Ecto neural progenitor cell (in vitro differentiated cells): ENCODE data around the gene CBFA2T3.

Experiments used
- DNase-seq: peaks from one replicate; pipeline ENCODE4 v3.0.0-alpha.2; 2018; ENCODE audit warnings: low spot score

Gene CBFA2T3

GRCh38 chr16:88976366-88977017 lies 515 bp downstream of the CBFA2T3 start:
- no peak for DNase-seq

DNA sequence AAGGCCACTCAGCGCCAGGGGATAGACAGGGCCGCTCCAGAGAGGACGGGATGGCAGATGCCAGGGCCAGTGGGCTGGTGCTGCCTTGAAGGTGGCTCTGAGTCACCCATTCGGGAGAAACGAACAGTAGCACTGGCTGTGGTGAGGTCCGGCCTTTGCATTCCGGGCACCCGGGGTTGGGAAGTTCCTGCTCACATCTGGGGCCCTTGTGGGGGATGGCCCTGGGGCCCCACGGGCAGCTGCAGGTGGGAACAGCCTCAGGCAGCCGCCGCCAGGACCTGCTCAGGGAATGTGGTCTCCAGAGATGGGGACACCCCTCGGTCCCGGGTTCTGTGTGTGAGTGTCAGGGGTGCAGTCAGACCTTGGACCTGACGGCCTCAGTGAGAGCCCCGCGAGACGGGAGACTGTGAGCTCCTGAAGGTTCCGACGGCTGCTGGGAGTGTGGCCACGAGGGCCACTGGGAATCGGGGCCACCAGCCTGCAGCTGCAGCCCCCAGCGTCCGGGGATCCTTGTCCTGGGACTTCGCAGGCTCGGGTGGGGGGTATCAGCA lies 1.4 kb downstream of the CBFA2T3 start:
- DNase-seq: no peak

DNA sequence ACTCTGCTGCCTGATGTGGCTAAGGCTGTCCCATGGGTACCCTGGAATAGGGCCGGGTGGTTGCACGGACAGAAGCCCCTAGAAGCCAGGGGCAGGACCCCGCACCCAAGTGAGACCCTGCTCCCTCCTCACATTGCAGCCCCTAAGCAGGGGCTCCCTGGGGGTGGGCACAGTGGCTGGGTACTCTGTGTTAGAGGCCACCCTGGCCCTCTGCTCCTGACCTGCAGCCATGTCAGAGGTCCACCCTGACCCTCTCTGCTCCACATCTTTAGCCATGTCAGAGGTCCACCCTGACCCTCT lies 2.1 kb downstream of the CBFA2T3 start:
- no peak for DNase-seq

DNA sequence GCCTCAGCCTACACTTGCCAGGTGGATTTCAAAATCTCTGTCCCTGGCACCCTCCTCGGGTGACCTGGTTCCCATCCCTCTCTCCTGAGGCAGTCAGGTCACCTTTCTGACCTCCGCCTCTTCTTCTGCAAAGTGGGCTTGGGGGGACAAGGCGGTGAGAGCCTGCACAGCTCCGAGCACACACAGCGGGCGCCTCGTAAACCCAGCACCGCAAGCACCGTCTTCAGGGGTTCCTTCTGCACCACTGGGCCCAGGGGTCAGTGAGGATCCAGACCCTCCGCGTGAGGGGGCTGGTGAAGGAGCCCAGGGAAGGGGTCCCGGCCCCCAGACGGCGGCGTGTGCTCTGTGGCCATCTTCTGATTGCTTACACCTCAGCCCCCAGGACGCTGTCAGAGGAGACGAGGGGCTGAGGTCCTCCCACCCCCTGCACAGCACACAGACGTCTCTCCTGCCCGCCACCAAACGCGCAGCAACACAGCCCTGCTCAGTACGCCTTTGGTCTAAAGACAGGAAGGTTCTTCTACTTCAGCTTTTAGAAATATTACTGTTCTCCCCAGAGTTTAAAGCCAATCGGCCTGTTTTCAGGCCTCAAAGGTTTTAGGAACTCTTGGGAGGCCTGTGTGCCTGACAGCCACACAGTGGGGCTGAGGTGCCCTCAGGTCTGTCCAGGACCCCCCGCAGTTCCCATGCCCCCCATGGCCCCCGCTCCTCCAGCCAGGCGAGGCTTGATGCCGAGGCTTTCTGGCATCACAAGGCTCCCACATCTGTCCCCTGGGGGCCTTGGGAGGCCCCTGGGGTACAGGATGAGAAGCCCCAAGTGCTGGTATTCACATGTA lies 2.7 kb downstream of the CBFA2T3 start:
- no peak for DNase-seq

GRCh38 chr16:88973415-88974050 lies 3.5 kb downstream of the CBFA2T3 start:
- no peak for DNase-seq

GRCh38 chr16:88973007-88973410 lies 4.0 kb downstream of the CBFA2T3 start:
- no peak for DNase-seq

DNA sequence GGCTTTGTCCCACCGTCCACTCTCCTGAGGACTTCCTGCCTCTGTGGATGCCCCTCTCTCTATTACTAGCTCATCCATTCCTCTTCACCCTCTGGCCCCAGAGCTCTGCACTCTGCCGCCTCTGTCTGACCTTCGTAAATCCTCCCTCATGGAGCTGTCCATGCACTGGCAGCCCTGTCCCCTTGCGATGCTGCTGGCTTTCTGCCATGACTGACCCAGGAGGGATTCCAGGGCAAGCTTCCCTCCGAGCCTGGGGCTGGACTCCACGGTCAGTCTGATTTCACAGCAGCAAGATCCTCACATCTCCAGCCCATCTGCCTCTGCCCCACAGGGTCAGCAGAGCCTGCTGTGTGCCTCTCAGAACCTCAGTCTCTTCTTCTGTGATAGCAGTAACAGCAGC lies 4.7 kb downstream of the CBFA2T3 start:
- DNase-seq: no peak

DNA sequence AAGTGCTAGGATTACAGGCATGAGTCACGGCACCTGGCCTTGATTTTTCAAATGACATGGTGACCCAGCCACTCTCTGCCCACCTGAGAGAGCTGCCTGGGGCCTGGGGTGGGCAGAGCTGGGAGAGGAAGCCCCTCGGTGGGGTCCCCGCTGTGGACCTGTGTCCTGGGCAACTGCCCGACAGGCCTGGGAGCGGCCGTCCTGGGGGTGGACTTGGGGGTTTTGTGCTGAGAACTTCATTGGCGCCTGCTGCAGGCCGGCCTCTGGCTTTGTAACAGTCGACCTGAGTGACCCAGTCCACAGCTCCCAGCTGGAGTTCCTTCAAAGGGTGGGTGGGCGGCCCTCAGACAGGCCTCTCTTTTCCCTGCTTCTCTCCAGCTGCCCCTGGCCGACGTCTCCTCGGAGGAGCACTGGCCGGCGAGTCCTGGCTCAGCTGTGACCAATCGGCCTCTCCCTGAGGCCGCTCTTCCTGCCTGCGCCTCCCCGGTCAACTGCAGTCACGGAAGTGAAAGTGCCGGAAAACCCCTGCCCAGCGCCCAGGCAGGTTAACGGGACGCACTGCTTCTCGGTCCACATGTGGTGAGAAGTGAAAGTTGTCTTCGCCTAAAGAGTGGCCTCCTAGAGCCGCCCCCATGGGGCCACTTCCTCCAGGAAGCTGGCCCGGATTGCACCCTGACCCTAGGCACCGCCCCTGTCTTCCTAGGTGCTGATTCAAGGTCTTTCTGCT lies 5.5 kb downstream of the CBFA2T3 start:
- DNase-seq: no peak

GRCh38 chr16:88970539-88971065 lies 6.4 kb downstream of the CBFA2T3 start:
- DNase-seq: no peak

DNA sequence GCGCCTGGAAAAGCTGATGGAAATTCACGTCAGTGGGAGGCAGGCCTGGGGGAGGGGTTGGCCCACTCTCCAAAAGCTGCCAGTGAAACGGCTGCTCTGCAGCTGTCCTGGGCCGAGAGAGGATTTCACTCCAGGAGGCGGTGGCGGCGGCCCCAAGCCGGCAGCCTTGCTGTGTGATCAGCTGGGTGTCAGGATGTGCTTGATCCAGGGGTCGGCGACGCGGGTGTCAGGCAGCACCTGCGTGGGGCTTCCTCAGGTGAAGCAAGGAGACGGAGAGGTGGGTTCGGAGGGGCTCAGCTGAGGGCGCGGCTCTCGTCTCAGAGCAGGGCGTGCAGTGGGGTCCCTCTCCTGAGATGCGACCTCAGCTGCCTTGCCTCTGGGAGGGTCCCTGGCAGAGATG lies 7.0 kb downstream of the CBFA2T3 start:
- DNase-seq: no peak

GRCh38 chr16:88969361-88969831 lies 7.6 kb downstream of the CBFA2T3 start:
- DNase-seq: no peak

- no peak for DNase-seq
These were observed 8.3 kb downstream of the CBFA2T3 start for GRCh38 chr16:88968589-88969280.

GRCh38 chr16:88967830-88968588 lies 9.0 kb downstream of the CBFA2T3 start:
- DNase-seq: no peak

- DNase-seq: no peak
These were observed 9.8 kb downstream of the CBFA2T3 start for GRCh38 chr16:88966986-88967829.

GRCh38 chr16:88965826-88966480 lies 11.1 kb downstream of the CBFA2T3 start:
- no peak for DNase-seq

- no peak for DNase-seq
These were observed 11.6 kb downstream of the CBFA2T3 start for GRCh38 chr16:88965411-88965810.

- no peak for DNase-seq
These were observed 12.4 kb downstream of the CBFA2T3 start for GRCh38 chr16:88964636-88965035.

GRCh38 chr16:88963583-88963982 lies 13.4 kb downstream of the CBFA2T3 start:
- no peak for DNase-seq
